HG02678 (cell line): ENCODE results near the gene CYP2B6.
"Not testable (repeated sequence)": the region's sequence is repeated elsewhere in the genome, so short reads cannot be mapped to it uniquely, and the experiment has no call there.

Experiments
- ATAC-seq: cut with Tn5 transposase; IDR thresholded peaks from one replicate; pipeline ENCODE4 v1.9.1; 2021; ENCODE audit warnings: mild to moderate bottlenecking, moderate library complexity; ENCODE audit not compliant: unreplicated experiment

The CYP2B6 gene

GRCh38 chr19:41029524-41030432, 38.7 kb downstream of the CYP2B6 start:
- no peak for ATAC-seq

GRCh38 chr19:41030651-41031050, 39.6 kb downstream of the CYP2B6 start:
- ATAC-seq = no peak

- no peak for ATAC-seq
Observed at GRCh38 chr19:41031916-41032315, 40.8 kb downstream of the CYP2B6 start.

- not testable (repeated sequence) for ATAC-seq
Observed at GRCh38 chr19:41033324-41033723, 42.2 kb downstream of the CYP2B6 start.

GRCh38 chr19:41039806-41040205, 48.7 kb downstream of the CYP2B6 start:
- ATAC-seq = no peak

- not testable (repeated sequence) for ATAC-seq
Observed at GRCh38 chr19:41045095-41045494, 54.0 kb downstream of the CYP2B6 start.

GRCh38 chr19:41050426-41050825, 59.3 kb downstream of the CYP2B6 start:
- no peak for ATAC-seq

GRCh38 chr19:41052162-41052561, 61.1 kb downstream of the CYP2B6 start:
- not testable (repeated sequence) for ATAC-seq

GRCh38 chr19:41053331-41053730, 62.2 kb downstream of the CYP2B6 start:
- ATAC-seq = not testable (repeated sequence)

- no peak for ATAC-seq
Observed at GRCh38 chr19:41064974-41065569, 74.0 kb downstream of the CYP2B6 start.
